Retinal pigment epithelial cell (primary cell): ENCODE data around the gene ZIC2.

ENCODE experiments used
- DNase-seq: peaks from one replicate; pipeline ENCODE4 v3.0.0-alpha.2; 2010; ENCODE audit warnings: low read depth
- H3K4me3 ChIP-seq: 2 replicates; pipeline ENCODE4 v1.5.1; 2011; ENCODE audit warnings: mild to moderate bottlenecking, low read length, control low read depth, moderate library complexity
- TF ChIP-seq, protein P1 (sequence below): conservative IDR thresholded peaks from 2 replicates; pipeline ENCODE4 v1.5.1; 2011; ENCODE audit warnings: low read depth, low read length, control low read depth, inconsistent platforms

ZIC2 gene

DNA sequence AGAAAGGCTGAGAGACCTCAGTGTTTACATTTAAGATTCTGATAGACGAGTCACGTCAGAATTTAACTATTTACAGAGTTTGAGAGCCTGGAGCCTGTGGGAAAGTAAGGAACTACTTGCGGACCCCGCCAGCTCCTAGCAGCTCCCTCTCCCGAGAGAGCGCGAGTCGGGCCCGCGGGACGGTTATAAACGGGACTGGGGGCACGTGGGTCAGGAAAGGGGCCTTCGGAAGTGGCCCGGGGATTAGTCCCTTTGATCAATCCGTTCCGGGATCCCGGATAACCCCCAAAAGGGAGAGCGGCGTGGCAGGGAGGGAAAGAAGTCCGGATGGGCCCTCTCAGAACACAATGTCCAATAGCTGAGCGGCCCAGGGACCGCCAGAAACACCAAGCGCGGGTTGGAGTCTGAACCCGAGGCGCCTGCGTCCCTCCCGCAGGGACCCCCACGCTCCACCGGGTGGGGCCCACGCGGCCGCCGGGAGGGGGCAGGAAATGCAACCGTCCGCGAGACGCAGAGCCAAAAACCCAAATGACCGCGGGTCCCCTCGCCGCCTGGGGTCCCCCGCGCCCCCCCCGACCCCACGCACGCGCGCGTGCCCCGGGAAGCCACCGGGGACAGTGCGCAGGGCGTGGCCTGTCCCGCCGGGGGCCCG is 13.6 kb upstream of the ZIC2 start:
- H3K4me3 ChIP-seq: no peak overlapping the region
- DNase-seq: no peak
- TF ChIP-seq, protein P1, sequence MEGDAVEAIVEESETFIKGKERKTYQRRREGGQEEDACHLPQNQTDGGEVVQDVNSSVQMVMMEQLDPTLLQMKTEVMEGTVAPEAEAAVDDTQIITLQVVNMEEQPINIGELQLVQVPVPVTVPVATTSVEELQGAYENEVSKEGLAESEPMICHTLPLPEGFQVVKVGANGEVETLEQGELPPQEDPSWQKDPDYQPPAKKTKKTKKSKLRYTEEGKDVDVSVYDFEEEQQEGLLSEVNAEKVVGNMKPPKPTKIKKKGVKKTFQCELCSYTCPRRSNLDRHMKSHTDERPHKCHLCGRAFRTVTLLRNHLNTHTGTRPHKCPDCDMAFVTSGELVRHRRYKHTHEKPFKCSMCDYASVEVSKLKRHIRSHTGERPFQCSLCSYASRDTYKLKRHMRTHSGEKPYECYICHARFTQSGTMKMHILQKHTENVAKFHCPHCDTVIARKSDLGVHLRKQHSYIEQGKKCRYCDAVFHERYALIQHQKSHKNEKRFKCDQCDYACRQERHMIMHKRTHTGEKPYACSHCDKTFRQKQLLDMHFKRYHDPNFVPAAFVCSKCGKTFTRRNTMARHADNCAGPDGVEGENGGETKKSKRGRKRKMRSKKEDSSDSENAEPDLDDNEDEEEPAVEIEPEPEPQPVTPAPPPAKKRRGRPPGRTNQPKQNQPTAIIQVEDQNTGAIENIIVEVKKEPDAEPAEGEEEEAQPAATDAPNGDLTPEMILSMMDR: no peak

DNA sequence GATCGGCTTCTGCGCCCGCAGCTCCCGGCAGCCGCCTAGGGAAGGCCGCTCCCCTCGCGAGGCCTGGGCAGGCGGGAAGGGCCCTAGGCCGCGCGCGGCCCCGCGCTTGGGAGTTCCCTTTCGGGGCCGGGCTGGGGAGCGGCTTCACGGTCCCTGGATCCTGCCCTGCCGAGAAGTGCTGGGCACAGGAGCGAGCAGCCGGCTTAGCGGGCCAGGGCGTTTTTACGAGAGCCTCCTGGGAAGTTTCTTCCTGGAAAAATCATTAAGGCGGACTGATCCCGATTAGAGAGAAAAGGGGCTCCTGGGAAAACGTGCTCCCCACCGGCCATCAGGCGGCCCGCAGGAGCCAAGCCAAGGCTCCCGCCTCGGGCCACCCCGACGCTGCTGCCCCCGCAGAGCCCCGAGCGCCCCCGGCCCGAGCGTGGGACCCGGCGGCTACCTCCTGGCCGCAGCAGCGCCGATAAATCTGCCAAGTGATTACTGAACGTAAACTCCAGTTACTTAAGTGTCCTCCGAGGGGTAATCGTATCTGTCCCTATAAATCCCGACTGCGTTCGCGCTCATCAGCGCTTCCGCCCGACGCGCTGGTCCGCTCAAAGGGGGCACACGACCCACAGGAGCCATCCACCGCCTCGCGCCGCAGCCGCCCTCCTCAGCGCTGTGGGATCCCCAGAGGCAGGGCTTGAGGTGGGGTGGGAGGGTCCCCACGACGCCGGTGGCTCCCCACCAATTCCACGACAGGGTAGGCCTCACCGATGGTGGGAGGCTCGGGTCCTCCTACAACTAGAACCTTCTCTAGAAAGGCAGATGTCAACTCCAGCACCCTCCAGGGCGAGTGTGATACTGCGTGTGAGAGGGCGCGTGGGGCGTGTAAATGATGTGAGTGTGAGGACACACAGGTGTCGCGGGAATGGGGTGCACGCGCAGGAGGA is 12.8 kb upstream of the ZIC2 start:
- TF ChIP-seq, protein P1: no peak
- no peak for DNase-seq
- no peak overlapping the region for H3K4me3 ChIP-seq

GRCh38 chr13:99969453-99969918 is 12.1 kb upstream of the ZIC2 start:
- TF ChIP-seq, protein P1: no peak
- no peak for DNase-seq
- H3K4me3 ChIP-seq: no peak overlapping the region

DNA sequence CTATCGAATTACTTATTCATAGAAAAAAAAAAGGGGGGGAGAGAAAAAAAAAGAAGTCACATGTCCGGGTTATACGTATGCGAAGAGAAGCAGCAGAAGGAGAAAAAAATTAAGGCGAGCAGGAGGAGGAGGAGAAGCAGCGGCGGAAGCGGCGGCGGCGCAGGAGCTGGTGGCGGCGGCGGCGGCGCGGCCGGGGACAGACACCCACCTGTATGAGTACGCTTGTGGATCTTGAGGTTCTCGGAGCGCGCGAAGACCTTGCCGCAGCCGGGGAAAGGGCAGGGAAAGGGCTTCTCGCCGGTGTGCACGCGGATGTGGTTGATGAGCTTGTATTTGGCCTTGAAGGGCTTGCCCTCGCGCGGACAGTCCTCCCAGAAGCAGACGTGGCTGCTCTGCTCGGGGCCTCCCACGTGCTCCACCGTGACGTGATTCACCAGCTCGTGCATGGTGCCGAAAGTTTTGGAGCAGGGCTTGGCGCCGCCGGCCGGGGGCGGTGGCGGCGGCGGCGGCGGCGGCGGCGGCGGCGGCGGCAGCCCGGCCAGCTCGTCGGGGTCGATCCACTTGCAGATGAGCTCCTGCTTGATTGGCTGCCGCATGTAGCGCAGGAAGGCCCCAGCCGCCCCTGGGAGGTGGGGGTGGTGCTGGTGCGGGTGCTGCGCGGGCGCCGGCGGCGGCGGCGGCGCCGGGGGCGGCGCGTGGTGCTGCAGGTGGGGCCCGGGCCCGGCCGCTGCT is 11.5 kb upstream of the ZIC2 start:
- TF ChIP-seq, protein P1: no peak
- DNase-seq: no peak

GRCh38 chr13:99970651-99971575 is 10.7 kb upstream of the ZIC2 start:
- no peak for DNase-seq
- H3K4me3 ChIP-seq: no peak overlapping the region
- TF ChIP-seq, protein P1: no peak

More for the DNA sequence above, 11.5 kb upstream of the ZIC2 start:
- no peak overlapping the region for H3K4me3 ChIP-seq

DNA sequence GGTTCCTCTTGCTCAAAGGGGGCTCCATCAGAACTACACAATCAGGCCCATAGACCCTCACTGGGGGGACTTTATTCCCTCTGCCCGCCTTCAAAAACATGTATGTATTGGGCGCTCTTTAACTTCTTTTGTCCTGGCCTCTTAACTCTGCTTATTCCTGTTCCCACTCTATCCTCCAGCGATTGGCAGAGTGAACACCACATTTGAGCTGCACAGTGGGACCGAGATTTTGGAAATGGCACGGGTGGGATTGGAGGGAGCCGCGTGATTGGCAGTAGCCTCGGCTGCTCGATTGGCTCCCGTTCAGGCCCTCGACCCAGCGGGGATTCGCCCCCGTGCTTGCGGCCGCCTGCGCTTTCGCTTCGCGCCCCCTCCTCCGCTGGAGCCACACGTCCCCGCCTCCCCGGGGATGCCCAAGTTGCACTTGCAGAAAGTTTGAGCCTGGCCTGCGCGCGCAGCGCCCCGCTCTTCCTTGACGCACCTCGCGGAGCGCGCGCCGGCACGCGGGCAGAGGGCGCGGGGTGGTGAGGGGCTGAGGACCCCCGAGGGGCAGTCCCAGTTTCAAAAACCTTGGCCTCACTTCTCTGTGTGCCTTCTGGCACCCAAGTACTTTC is 9.9 kb upstream of the ZIC2 start, which contains the start of gene ZIC5:
ZIC5 (minus strand) TSS at position 192 of the 614 bp plus-strand sequence; CDS start at position 28, 164 bp downstream.
- TF ChIP-seq, protein P1: no peak
- no peak within 1 kb of the TSS for H3K4me3 ChIP-seq
- DNase-seq: no peak
